ENCODE data around the gene PARP8. TPM values are rescaled to one million over a fixed set of nuclear protein-coding genes. Genes with fewer than 3 reads are reported as not detected.
"Not testable (repeated sequence)": the region's sequence is repeated elsewhere in the genome, so short reads cannot be mapped to it uniquely, and the experiment has no call there.

PARP8 gene
- total RNA-seq, 4 donors from 2014 or later = 4.8 to 13.7 (median 8.2) TPM

DNA sequence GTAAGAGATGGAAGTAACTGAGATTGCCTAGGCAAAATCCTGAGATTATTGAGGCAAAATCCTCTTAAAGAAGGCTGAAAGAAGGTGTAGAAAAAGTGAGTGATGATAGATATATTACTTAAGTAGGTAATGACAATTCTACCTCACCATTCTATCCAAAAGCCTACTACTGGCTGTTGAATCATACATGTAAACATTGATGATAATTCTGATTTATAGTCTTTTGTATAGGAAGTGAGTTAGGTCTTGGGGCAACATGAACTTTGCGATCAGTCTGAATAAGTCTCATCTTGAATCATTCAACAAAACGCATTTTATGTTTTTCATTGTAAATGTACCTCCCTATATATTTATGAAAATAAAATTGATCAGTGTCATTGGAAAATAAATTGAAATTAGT is 99.6 kb downstream of the PARP8 start:
- 87 to 95% methylated on average over 2 of the region's 2 CpGs for WGBS, 2 donors
- DNase-seq (ENCODE audit: low spot score in 2 of 2) = no peak
- intact Hi-C loops (cut with DNase I; ENCODE audit: low total_unique reads) = no loop called here
- no peak for TF ChIP-seq CTCF (IDR thresholded peaks at IDR 0.05)
- no peak for TF ChIP-seq POLR2A (IDR thresholded peaks at IDR 0.05)
- no peak overlapping the region for H3K4me3 ChIP-seq (ENCODE audit: low read depth, poor library complexity, severe bottlenecking)

DNA sequence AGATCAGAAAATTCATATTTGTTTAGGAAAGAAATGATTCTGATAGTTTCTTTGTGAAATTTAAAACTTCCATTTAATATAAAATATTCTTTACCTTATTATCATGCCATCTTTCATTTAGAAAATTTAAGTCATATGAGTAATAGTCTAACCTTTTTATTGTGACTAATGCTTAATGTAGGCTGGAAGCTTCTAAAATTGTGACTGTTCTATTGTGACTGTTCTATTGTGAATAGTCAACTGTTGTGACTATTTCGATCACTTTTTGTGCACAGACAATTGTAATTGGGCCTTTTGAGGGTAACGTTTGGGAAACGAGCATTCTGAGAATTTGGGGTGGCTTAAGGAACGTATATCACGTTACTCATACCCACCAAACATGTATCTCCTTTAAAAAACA is 100.0 kb downstream of the PARP8 start:
- intact Hi-C loops (cut with DNase I; ENCODE audit: low total_unique reads) = no loop called here
- no peak overlapping the region for H3K4me3 ChIP-seq (ENCODE audit: low read depth, poor library complexity, severe bottlenecking)
- WGBS, 2 donors = 73 to 84% methylated on average over 5 of the region's 5 CpGs
- TF ChIP-seq CTCF (IDR thresholded peaks at IDR 0.05) = no peak
- TF ChIP-seq POLR2A (IDR thresholded peaks at IDR 0.05) = no peak
- DNase-seq (ENCODE audit: low spot score in 2 of 2) = no peak

DNA sequence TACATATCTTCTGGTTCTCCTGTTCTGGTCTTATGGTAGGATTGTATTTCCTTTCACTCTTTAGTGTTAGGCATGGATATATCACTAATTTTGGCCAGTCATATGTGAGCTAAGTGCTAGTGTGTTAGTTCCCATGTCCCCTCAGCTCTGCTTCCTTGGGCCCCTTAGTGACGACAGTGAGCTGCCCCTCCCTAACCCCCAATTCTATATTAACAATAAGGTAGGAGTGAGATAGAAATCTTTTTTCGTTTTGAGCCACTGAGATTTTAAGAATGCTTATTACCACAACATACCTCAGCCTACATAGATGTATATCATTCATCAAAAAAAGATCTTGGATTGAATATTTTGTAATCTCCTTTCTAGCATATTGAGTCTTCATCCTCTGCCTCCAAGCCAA is 100.5 kb downstream of the PARP8 start:
- no peak for DNase-seq (ENCODE audit: low spot score in 2 of 2)
- WGBS, 2 donors = 68 to 77% methylated on average over 2 of the region's 2 CpGs
- intact Hi-C loops (cut with DNase I; ENCODE audit: low total_unique reads) = no loop called here
- TF ChIP-seq POLR2A (IDR thresholded peaks at IDR 0.05) (no peak), CTCF (IDR thresholded peaks at IDR 0.05) (no peak)
- H3K4me3 ChIP-seq (ENCODE audit: low read depth, poor library complexity, severe bottlenecking) = no peak overlapping the region

GRCh38 chr5:50767588-50767987 is 101.2 kb downstream of the PARP8 start:
- DNase-seq (ENCODE audit: low spot score in 2 of 2) = no peak
- H3K4me3 ChIP-seq (ENCODE audit: low read depth, poor library complexity, severe bottlenecking) = no peak overlapping the region
- TF ChIP-seq POLR2A (IDR thresholded peaks at IDR 0.05) (no peak), CTCF (IDR thresholded peaks at IDR 0.05) (no peak)
- 43 to 56% methylated on average over 1 of the region's 1 CpG for WGBS, 2 donors
- intact Hi-C loops (cut with DNase I; ENCODE audit: low total_unique reads) = no loop called here

GRCh38 chr5:50768634-50769033 is 102.2 kb downstream of the PARP8 start:
- DNase-seq (ENCODE audit: low spot score in 2 of 2) = no peak
- WGBS, 2 donors = 84 to 86% methylated on average over 4 of the region's 4 CpGs
- TF ChIP-seq CTCF (IDR thresholded peaks at IDR 0.05) (no peak), POLR2A (IDR thresholded peaks at IDR 0.05) (no peak)
- H3K4me3 ChIP-seq (ENCODE audit: low read depth, poor library complexity, severe bottlenecking) = no peak overlapping the region
- intact Hi-C loops (cut with DNase I; ENCODE audit: low total_unique reads) = no loop called here

DNA sequence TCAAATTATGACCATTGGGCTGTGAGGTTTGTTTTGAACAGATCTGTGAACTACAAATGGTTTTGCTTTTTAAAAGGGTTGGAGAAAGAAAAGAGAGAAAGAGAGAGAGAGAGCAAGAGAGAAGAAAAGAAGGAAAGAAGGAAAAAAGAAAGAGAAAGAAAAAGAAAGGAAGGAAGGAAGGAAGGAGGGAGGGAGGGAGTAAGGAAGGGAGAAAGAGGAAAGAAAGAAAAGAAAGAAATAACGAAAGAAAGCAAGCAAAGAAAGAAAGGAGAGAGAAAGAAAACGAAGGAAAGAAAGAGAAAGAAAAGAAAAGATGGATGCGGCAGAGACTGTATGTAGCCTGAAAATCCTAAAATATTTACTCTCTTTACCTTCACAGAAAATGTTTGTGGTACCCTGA is 104.0 kb downstream of the PARP8 start:
- DNase-seq (ENCODE audit: low spot score in 2 of 2) = no peak
- intact Hi-C loops (cut with DNase I; ENCODE audit: low total_unique reads) = no loop called here
- WGBS, 2 donors = 92 to 93% methylated on average over 3 of the region's 3 CpGs
- TF ChIP-seq POLR2A (IDR thresholded peaks at IDR 0.05) = no peak
- no peak for TF ChIP-seq CTCF (IDR thresholded peaks at IDR 0.05)
- no peak overlapping the region for H3K4me3 ChIP-seq (ENCODE audit: low read depth, poor library complexity, severe bottlenecking)

- intact Hi-C loops (cut with DNase I; ENCODE audit: low total_unique reads); DNase-seq (ENCODE audit: low spot score in 2 of 2); H3K4me3 ChIP-seq (ENCODE audit: low read depth, poor library complexity, severe bottlenecking): not testable (repeated sequence)
- 94 to 99% methylated on average over 39 to 43 of the region's 51 CpGs for WGBS, 2 donors
Observed at GRCh38 chr5:50774446-50775175, 108.2 kb downstream of the PARP8 start.
